Measurements from ENCODE around the gene ST3GAL3.

Gene ST3GAL3

DNA sequence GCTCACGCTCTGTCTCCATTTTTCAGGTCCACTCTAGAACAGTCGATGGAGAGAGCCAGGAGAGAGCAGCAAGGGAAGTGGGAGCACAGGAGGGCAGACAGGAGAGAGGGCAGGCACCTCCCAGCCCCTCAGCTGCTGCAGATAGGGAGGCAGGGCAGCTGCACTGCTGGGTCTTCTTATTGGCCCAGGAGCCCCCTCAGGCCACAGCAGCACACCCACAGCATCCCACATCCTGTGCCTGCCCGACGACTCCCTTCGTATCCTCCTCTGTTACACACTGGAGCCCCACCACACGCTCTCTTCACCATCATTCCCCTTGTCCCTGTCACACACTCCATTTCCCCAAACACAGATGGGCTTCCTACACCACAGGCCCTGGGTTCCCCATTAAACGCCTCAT lies 212.6 kb downstream of the ST3GAL3 start:
- H3K4me1 Mint-ChIP-seq = no peaks in the 10 kb centered on the region
- H3K9me3 Mint-ChIP-seq = no peaks in the 10 kb centered on the region
- H3K36me3 Mint-ChIP-seq = peaks cover 26% of the 10 kb centered on the region
- no peaks in the 10 kb centered on the region for H3K27me3 Mint-ChIP-seq
- H3K4me3 Mint-ChIP-seq = no peak overlapping the region
- no peak overlapping the region for H3K27ac Mint-ChIP-seq
- no peak for ATAC-seq

- no peak for ATAC-seq
- no peaks in the 10 kb centered on the region for H3K27me3 Mint-ChIP-seq
Measured at GRCh38 chr1:43921022-43921421, 213.7 kb downstream of the ST3GAL3 start.

GRCh38 chr1:43924516-43924915 lies 217.2 kb downstream of the ST3GAL3 start:
- Mint-ChIP-seq H3K9me3 (no peaks in the 10 kb centered on the region), H3K27me3 (no peaks in the 10 kb centered on the region), H3K27ac (no peak overlapping the region), H3K36me3 (peaks cover 39% of the 10 kb centered on the region), H3K4me1 (no peaks in the 10 kb centered on the region), H3K4me3 (no peak overlapping the region)
- no peak for ATAC-seq

More at GRCh38 chr1:43921022-43921421, 213.7 kb downstream of the ST3GAL3 start:
- no peaks in the 10 kb centered on the region for H3K4me1 Mint-ChIP-seq
- H3K27ac Mint-ChIP-seq = no peak overlapping the region
- H3K9me3 Mint-ChIP-seq = no peaks in the 10 kb centered on the region
- H3K36me3 Mint-ChIP-seq = peaks cover 34% of the 10 kb centered on the region
- no peak overlapping the region for H3K4me3 Mint-ChIP-seq

DNA sequence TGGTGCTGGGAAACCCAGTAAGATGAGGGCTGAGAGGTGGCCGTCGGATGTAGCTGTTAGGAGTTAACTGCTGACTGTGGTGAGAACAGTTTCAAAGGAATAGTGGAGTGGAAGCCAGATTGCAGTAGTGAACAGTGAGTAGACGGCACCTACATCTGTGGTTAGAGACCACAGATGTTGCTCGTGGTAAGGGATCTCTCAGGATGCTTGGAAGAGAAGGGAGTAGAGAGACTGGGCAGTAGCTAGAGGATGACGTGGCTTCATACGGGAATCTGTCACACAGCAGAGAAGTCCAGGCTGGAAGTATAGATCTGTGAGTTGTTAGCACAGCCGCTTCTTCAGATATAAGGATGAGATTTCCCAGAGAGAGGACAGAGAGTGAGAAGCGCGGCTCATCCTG lies 218.5 kb downstream of the ST3GAL3 start:
- Mint-ChIP-seq H3K4me3 (no peak overlapping the region), H3K9me3 (no peaks in the 10 kb centered on the region)

GRCh38 chr1:43930168-43930948 lies 223.0 kb downstream of the ST3GAL3 start:
- Mint-ChIP-seq H3K9me3 (no peaks in the 10 kb centered on the region), H3K4me3 (no peak overlapping the region)
- no peak for ATAC-seq

More for the DNA sequence above, 218.5 kb downstream of the ST3GAL3 start:
- Mint-ChIP-seq H3K4me1 (no peaks in the 10 kb centered on the region), H3K27ac (no peak overlapping the region), H3K27me3 (no peaks in the 10 kb centered on the region), H3K36me3 (peaks cover 41% of the 10 kb centered on the region)
- no peak for ATAC-seq

DNA sequence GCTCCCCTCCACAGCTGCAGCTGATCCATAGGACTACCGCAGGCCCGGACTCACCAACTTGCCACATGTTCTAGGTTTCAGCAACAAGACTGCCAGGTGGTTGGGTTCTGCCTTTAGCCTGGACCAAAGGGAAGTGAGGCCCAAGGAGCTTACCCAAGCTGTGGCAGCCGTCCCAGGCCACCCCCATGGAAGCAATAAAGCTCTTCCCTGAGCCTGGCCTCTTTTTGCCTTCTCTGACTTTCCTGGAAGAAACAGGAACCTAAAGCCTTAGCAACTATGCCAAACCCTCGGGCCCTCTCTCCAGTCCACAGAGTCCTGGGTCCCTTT lies 223.6 kb downstream of the ST3GAL3 start:
- Mint-ChIP-seq H3K27me3 (peaks cover 38% of the 10 kb centered on the region), H3K36me3 (peaks cover 20% of the 10 kb centered on the region), H3K27ac (no peak overlapping the region), H3K4me1 (peaks cover 18% of the 10 kb centered on the region), H3K4me3 (no peak overlapping the region), H3K9me3 (no peaks in the 10 kb centered on the region)
- no peak for ATAC-seq

More at GRCh38 chr1:43930168-43930948, 223.0 kb downstream of the ST3GAL3 start:
- Mint-ChIP-seq H3K4me1 (peaks cover 18% of the 10 kb centered on the region), H3K36me3 (peaks cover 26% of the 10 kb centered on the region), H3K27me3 (peaks cover 33% of the 10 kb centered on the region), H3K27ac (no peak overlapping the region)

DNA sequence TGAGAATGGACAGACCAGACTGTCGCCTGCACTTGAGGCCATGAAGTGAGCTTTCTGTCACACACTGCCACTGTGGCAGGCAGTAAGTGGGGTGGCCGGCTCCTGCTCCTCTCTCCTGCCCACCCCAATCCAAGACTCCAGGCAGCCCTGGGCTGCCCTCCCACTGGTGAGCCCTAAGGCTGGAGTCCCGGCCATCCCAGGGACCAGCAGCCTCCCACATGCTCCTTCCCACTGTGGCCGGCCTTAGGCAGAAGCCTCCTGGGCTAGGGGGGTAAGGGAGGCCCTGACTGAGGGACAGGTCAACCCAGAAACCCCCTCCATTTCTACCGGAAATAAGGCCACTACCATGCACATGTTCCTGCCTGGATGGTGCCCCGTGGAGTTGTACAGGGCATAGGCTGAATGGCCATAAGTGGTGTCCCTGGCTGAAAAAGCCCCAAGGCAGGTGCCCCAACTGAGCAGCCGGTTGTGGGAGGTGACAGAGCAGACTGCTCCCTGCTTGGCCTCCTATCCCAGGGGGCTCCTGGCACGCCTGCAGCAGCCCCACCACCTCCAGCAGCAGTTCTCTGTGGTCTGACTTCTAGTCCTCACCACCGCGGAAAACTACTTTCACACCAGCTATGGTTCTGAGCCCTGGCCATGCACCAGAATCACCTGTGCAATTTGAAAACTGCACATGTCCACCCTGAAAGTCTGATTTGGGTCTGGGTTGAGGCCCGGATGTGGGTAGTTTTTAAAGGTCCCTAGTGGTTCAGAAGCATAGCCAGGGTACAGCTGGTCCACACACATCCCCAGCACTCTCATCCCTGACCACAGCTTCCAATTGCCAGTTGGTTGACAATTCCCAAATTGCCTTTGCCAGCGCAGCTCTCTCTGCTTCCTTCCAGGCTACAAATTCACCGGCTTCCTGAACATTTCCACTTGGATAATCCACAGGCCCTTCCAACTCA lies 224.7 kb downstream of the ST3GAL3 start:
- Mint-ChIP-seq H3K36me3 (peaks cover 11% of the 10 kb centered on the region), H3K27me3 (peaks cover 38% of the 10 kb centered on the region), H3K27ac (no peak overlapping the region), H3K4me1 (peaks cover 23% of the 10 kb centered on the region), H3K9me3 (no peaks in the 10 kb centered on the region), H3K4me3 (no peak overlapping the region)
- ATAC-seq = no peak

DNA sequence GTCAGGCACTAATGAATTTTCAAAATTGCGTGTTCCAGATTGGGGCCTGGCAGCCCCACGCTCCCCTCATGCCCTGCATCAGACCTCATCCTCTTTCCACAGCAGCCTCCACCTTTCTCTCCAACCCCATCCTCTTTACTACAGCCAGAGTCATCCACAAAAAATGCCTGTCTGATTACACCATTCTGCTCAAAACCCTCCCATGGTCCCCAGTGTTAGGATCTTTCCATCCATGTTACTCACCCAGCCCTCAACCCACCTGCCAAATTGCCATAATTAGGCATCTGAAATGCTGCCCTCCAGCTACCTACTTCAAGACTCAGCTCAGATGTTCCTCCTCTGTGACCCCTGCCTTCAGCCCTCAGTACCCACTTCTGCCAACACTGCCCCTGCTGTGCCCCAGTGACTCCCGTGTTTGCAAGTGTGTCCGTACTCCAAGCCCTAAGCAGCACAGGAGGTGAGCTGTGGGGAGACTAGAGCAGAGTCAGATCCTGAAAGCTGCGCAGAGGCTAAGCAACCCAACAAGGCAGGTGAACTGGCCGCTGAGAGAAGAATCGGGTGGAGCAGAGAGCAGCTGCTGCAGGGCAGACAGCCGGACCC lies 225.6 kb downstream of the ST3GAL3 start:
- no peak overlapping the region for H3K27ac Mint-ChIP-seq
- H3K9me3 Mint-ChIP-seq = no peaks in the 10 kb centered on the region
- H3K4me1 Mint-ChIP-seq = peaks cover 23% of the 10 kb centered on the region
- H3K36me3 Mint-ChIP-seq = peaks cover 10% of the 10 kb centered on the region
- ATAC-seq = no peak
- no peak overlapping the region for H3K4me3 Mint-ChIP-seq
- H3K27me3 Mint-ChIP-seq = peaks cover 38% of the 10 kb centered on the region

DNA sequence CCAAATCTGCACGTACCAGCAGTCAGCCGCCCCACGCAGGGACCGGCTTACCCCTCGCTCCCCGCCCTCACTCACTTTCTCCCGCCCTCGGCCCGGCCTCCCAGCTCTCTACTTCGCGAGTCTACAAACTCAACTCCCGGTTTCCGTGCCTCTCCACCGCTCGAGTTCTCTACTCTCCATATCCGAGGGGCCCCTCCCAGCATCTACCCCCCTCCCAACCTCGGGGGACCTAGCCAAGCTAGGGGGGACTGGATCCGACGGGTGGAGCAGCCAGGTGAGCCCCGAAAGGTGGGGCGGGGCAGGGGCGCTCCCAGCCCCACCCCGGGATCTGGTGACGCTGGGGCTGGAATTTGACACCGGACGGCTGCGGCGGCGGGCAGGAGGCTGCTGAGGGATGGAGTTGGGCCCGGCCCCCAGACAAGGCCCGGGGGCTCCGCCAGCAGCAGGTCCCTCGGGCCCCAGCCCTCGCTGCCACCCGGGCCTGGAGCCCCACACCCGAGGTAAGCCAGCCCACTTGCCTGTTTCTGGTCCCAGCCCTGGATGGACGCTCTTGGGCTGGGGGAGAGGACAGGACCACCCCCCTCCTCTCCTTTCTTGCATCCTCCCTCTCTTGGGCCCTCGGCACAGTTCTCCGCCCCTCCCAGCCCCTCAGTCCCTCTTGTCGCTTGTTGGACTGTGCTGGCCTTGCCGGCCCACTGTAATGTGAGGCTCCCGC lies 226.2 kb downstream of the ST3GAL3 start, which contains the start of gene ARTN:
ARTN (plus strand) TSS at position 416 of the 715 bp plus-strand sequence. CDS start 1,856 bp downstream, outside the sequence.
- peaks cover 23% of the 10 kb centered on the region for H3K4me1 Mint-ChIP-seq
- H3K27me3 Mint-ChIP-seq = peaks cover 38% of the 10 kb centered on the region
- ATAC-seq = no peak
- no peak within 1 kb of the TSS for H3K27ac Mint-ChIP-seq
- no peaks in the 10 kb centered on the region for H3K9me3 Mint-ChIP-seq
- H3K36me3 Mint-ChIP-seq = peaks cover 16% of the 10 kb centered on the region
- peak within 1 kb of the TSS; percentile 46 for H3K4me3 Mint-ChIP-seq

- Mint-ChIP-seq H3K36me3 (peaks cover 21% of the 10 kb centered on the region), H3K27ac (no peak overlapping the region), H3K4me3 (peak overlapping the region; percentile 46), H3K27me3 (peaks cover 38% of the 10 kb centered on the region), H3K4me1 (peaks cover 23% of the 10 kb centered on the region), H3K9me3 (no peaks in the 10 kb centered on the region)
- ATAC-seq = peak; percentile 53
Measured at GRCh38 chr1:43934101-43934985, 227.0 kb downstream of the ST3GAL3 start.

GRCh38 chr1:43934986-43935324 lies 227.6 kb downstream of the ST3GAL3 start:
- peaks cover 38% of the 10 kb centered on the region for H3K27me3 Mint-ChIP-seq
- H3K4me3 Mint-ChIP-seq = no peak overlapping the region
- ATAC-seq = no peak
- peaks cover 23% of the 10 kb centered on the region for H3K36me3 Mint-ChIP-seq
- H3K4me1 Mint-ChIP-seq = peaks cover 23% of the 10 kb centered on the region
- H3K9me3 Mint-ChIP-seq = no peaks in the 10 kb centered on the region
- H3K27ac Mint-ChIP-seq = no peak overlapping the region

- H3K27me3 Mint-ChIP-seq = peaks cover 38% of the 10 kb centered on the region
- H3K27ac Mint-ChIP-seq = no peak overlapping the region
- ATAC-seq = peak; percentile 35
- H3K4me3 Mint-ChIP-seq = peak overlapping the region; percentile 4
- peaks cover 23% of the 10 kb centered on the region for H3K4me1 Mint-ChIP-seq
- no peaks in the 10 kb centered on the region for H3K9me3 Mint-ChIP-seq
- H3K36me3 Mint-ChIP-seq = peaks cover 27% of the 10 kb centered on the region
Measured at GRCh38 chr1:43935711-43936427, 228.5 kb downstream of the ST3GAL3 start.

GRCh38 chr1:43936431-43937151 lies 229.3 kb downstream of the ST3GAL3 start:
- peaks cover 23% of the 10 kb centered on the region for H3K4me1 Mint-ChIP-seq
- ATAC-seq = peak; percentile 31

More at GRCh38 chr1:43936431-43937151, 229.3 kb downstream of the ST3GAL3 start:
- Mint-ChIP-seq H3K27ac (no peak overlapping the region), H3K4me3 (peak overlapping the region; percentile 73), H3K9me3 (no peaks in the 10 kb centered on the region), H3K36me3 (peaks cover 27% of the 10 kb centered on the region), H3K27me3 (peaks cover 38% of the 10 kb centered on the region)
